Lung (tissue), 16 donors: ENCODE measurements around the gene KRTAP19-3. TPM values are rescaled to one million over a fixed set of nuclear protein-coding genes. Genes with fewer than 3 reads are reported as not detected.
"Not testable (repeated sequence)": the region's sequence is repeated elsewhere in the genome, so short reads cannot be mapped to it uniquely, and the experiment has no call there.

Source experiments
- ATAC-seq: fragments of 200-7000 bp; cut with Tn5 transposase; one replicate; pipeline ENCODE4 v1.9.1; 2020; ENCODE audit warnings: moderate number of reproducible peaks; ENCODE audit not compliant: insufficient read depth, low FRiP score
- DNase-seq, 3 donors: peaks; one replicate each; pipeline ENCODE4 v3.0.0-alpha.2; 2013 to 2017
- H3K27ac ChIP-seq, 2 donors: one replicate each; pipeline ENCODE4 v1.5.1; 2013; ENCODE audit warnings: mild to moderate bottlenecking in 2 of 2, moderate library complexity in 2 of 2, control low read depth in 1 of 2, inconsistent platforms in 1 of 2, low read depth in 1 of 2, low read length in 1 of 2
- H3K27me3 ChIP-seq, 3 donors: one replicate each; pipeline ENCODE4 v1.5.1; 2013; ENCODE audit warnings: low read length in 2 of 3; ENCODE audit not compliant: control insufficient read depth in 3 of 3, insufficient read depth in 3 of 3
- H3K36me3 ChIP-seq, 4 donors: one replicate each; pipeline ENCODE4 v1.5.1; 2013; ENCODE audit warnings: low read length in 4 of 4, mild to moderate bottlenecking in 1 of 4, moderate library complexity in 1 of 4; ENCODE audit not compliant: control insufficient read depth in 4 of 4, insufficient read depth in 4 of 4
- H3K4me1 ChIP-seq, 5 donors: one replicate each; pipeline ENCODE4 v1.5.1; 2013; ENCODE audit warnings: low read length in 5 of 5, mild to moderate bottlenecking in 2 of 5, moderate library complexity in 1 of 5; ENCODE audit not compliant: control insufficient read depth in 5 of 5, insufficient read depth in 5 of 5
- H3K4me3 ChIP-seq: one replicate; pipeline ENCODE4 v1.5.1; 2013; ENCODE audit warnings: mild to moderate bottlenecking, control low read depth, moderate library complexity
- H3K9ac ChIP-seq, 2 donors: one replicate each; pipeline ENCODE4 v1.5.1; 2013; ENCODE audit warnings: low read length in 2 of 2, control low read depth in 1 of 2; ENCODE audit not compliant: insufficient read depth in 1 of 2
- H3K9me3 ChIP-seq, 4 donors: one replicate each; pipeline ENCODE4 v1.5.1; 2013; ENCODE audit warnings: low read length in 3 of 4, mild to moderate bottlenecking in 1 of 4, moderate library complexity in 1 of 4; ENCODE audit not compliant: control insufficient read depth in 4 of 4, insufficient read depth in 3 of 4
- CTCF ChIP-seq: IDR thresholded peaks from 2 replicates; pipeline ENCODE4 v1.5.1; 2012; ENCODE audit warnings: mild to moderate bottlenecking; ENCODE audit errors: control extremely low read depth, extremely low read depth
- WGBS, 2 donors: extraction: QIAGEN DNeasy Blood & Tissue Kit; methylation state at CpG; one replicate each; pipeline ENCODE4 v1.1.7; 2013; 5-methylcytosine and 5-hydroxymethylcytosine counted together
- long read RNA-seq, 5 donors: transcript quantifications; one replicate each; lab custom pipeline, GENCODE V29; 2026
- polyA plus RNA-seq, 2 donors: library from polyadenylated mRNA; stranded (reverse); fragments of 200-250 nt; gene quantifications; one replicate each; pipeline ENCODE4 v1.2.1, GENCODE V29; 2013
- total RNA-seq, 2 donors: library from RNA; depleted of rRNA in 1 of 2; stranded (reverse); fragments of >200 nt in 1 of 2; gene quantifications; one replicate each; pipeline ENCODE4 v1.2.1, GENCODE V29; 2014 to 2021
- donor health status: control.
- donor health status: control.
- donor health status: Bipolar disorder and iron deficiency.
- donor health status: healthy.
- donor health status: DM: yes; HTN: yes; CAD: no.

The KRTAP19-3 gene
- not detected for total RNA-seq
- not detected for polyA plus RNA-seq
- long read RNA-seq, donor 1 = 0 reads
- long read RNA-seq, donor 2 = 0 reads
- long read RNA-seq, donor 3 = 0 reads
- long read RNA-seq, donor 4 = 0 reads
- long read RNA-seq, donor 5 = 0 reads

- ATAC-seq (no peak), DNase-seq (no peak)
- H3K4me1 ChIP-seq = no peaks in the 10 kb centered on the region
- peaks cover 0 to 2% (median 0%) of the 10 kb centered on the region in 4 donors for H3K9me3 ChIP-seq
- no peak within 1 kb of the TSS for H3K4me3 ChIP-seq
- no peak for TF ChIP-seq CTCF
- H3K27ac ChIP-seq = no peak within 1 kb of the TSS
- no peaks in the 10 kb centered on the region for H3K36me3 ChIP-seq
- H3K9ac ChIP-seq = no peak within 1 kb of the TSS
- 67 to 81% methylated on average over 2 of the region's 2 CpGs for WGBS, 2 donors
- H3K27me3 ChIP-seq = no peaks in the 10 kb centered on the region
These were observed at the start of gene KRTAP19-3 for GRCh38 chr21:30491963-30492428. TSS of gene KRTAP19-3 (minus strand) at chr21:30492013. CDS start at chr21:30491957, 56 bp downstream.

GRCh38 chr21:30518876-30519275 is 27.1 kb upstream of the KRTAP19-3 start:
- no peak overlapping the region for H3K9ac ChIP-seq
- H3K36me3 ChIP-seq = no peaks in the 10 kb centered on the region
- 84 to 85% methylated on average over 1 of the region's 1 CpG for WGBS, 2 donors
- no peak for DNase-seq
- no peak overlapping the region for H3K27ac ChIP-seq
- H3K4me3 ChIP-seq = no peak overlapping the region
- H3K4me1 ChIP-seq = no peaks in the 10 kb centered on the region
- ATAC-seq = no peak
- no peaks in the 10 kb centered on the region for H3K9me3 ChIP-seq
- no peak for TF ChIP-seq CTCF
- H3K27me3 ChIP-seq = no peaks in the 10 kb centered on the region

GRCh38 chr21:30515681-30516080 is 23.9 kb upstream of the KRTAP19-3 start:
- H3K9ac ChIP-seq = no peak overlapping the region
- no peak for ATAC-seq
- no peaks in the 10 kb centered on the region for H3K4me1 ChIP-seq
- no peaks in the 10 kb centered on the region for H3K27me3 ChIP-seq
- TF ChIP-seq CTCF = no peak
- WGBS, 2 donors = 66 to 86% methylated on average over 1 of the region's 1 CpG
- H3K27ac ChIP-seq = no peak overlapping the region
- DNase-seq = no peak
- no peaks in the 10 kb centered on the region for H3K9me3 ChIP-seq
- no peaks in the 10 kb centered on the region for H3K36me3 ChIP-seq
- H3K4me3 ChIP-seq = no peak overlapping the region

GRCh38 chr21:30505621-30506205 is 13.9 kb upstream of the KRTAP19-3 start:
- H3K9me3 ChIP-seq, H3K4me1 ChIP-seq, H3K4me3 ChIP-seq, H3K9ac ChIP-seq, ATAC-seq, H3K36me3 ChIP-seq, H3K27ac ChIP-seq, H3K27me3 ChIP-seq: not testable (repeated sequence)
- peak in 1 of 3 donors; percentile 3 for DNase-seq
- WGBS, 2 donors = 26 to 29% methylated on average over 4 of the region's 4 CpGs
